ENCODE data around the gene TOP2A.

The TOP2A gene, protein sequence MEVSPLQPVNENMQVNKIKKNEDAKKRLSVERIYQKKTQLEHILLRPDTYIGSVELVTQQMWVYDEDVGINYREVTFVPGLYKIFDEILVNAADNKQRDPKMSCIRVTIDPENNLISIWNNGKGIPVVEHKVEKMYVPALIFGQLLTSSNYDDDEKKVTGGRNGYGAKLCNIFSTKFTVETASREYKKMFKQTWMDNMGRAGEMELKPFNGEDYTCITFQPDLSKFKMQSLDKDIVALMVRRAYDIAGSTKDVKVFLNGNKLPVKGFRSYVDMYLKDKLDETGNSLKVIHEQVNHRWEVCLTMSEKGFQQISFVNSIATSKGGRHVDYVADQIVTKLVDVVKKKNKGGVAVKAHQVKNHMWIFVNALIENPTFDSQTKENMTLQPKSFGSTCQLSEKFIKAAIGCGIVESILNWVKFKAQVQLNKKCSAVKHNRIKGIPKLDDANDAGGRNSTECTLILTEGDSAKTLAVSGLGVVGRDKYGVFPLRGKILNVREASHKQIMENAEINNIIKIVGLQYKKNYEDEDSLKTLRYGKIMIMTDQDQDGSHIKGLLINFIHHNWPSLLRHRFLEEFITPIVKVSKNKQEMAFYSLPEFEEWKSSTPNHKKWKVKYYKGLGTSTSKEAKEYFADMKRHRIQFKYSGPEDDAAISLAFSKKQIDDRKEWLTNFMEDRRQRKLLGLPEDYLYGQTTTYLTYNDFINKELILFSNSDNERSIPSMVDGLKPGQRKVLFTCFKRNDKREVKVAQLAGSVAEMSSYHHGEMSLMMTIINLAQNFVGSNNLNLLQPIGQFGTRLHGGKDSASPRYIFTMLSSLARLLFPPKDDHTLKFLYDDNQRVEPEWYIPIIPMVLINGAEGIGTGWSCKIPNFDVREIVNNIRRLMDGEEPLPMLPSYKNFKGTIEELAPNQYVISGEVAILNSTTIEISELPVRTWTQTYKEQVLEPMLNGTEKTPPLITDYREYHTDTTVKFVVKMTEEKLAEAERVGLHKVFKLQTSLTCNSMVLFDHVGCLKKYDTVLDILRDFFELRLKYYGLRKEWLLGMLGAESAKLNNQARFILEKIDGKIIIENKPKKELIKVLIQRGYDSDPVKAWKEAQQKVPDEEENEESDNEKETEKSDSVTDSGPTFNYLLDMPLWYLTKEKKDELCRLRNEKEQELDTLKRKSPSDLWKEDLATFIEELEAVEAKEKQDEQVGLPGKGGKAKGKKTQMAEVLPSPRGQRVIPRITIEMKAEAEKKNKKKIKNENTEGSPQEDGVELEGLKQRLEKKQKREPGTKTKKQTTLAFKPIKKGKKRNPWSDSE (N-terminal part only)
- 19.6 to 48.7 reads per million in 2 donors for total RNA-seq

DNA sequence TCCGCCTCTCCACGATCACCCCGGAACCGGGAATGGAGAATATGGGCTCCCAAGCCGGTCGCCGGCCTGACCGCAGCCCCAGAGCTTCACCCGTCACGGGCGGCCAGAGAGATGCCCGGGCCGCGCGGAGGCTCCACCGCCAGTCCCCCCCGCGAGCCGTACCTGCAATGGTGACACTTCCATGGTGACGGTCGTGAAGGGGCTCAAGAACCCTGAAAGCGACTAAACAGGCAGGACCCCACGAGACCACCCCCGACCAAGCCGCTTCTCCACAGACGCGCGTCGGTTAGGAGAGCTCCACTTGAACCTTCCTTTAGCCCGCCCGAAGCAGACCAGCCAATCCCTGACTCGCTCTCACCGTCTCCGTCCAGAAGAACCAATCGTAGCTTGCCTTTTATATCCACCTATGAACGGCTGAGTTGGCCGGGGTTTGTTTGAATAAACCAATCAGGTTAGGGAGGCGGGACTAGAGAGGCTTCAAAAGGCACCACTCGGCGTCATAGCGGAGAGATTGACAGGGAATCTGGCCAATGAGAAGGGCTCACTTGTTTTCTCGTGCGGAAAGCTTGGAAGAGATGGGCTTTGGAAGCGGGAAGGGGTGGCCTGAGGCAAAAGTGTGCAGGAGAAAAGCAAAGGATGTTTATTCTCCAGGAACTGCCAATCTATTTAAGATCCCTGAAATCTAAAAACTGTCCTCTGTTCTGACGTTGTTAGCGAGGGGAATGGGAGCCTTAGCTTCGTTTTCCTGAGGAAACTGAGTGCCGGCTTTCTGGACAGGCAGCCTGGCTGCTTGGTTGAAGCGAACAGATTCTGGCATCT is at the start of gene TOP2A:
Gene TOP2A, minus strand, starts transcription at position 288 of the 819 bp plus-strand sequence. Its CDS starts 105 bp downstream, at position 183.
- peak; percentile 67 to 99 (median 89) for DNase-seq

DNA sequence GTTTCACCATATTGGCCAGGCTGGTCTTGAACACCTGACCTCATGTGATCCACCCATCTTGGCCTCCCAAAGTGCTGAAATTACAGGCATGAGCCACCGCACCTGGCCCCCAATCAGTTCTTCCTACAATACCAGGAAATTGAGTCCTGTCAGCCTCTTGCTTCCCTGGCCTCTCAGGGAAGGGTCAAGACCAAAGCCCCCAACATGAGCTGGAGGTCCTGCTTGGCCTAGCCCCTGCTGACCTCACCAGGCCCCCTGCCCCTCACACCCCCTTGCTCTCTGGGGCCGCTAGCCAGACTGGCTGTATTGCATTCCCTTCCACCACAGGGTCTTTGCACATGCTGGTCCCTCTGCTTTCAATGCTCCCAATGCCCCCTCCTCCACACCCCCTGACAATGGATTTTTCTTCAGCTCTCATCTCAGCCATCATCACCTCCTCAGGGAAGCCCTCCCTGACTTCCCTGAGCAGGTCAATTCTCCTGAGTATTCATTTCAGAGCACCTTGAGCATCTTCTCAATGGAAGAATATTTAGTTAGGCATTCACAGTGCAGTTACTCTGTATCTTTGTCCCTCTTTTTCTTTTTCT is 49.7 kb upstream of the TOP2A start:
- DNase-seq, result no peak

DNA sequence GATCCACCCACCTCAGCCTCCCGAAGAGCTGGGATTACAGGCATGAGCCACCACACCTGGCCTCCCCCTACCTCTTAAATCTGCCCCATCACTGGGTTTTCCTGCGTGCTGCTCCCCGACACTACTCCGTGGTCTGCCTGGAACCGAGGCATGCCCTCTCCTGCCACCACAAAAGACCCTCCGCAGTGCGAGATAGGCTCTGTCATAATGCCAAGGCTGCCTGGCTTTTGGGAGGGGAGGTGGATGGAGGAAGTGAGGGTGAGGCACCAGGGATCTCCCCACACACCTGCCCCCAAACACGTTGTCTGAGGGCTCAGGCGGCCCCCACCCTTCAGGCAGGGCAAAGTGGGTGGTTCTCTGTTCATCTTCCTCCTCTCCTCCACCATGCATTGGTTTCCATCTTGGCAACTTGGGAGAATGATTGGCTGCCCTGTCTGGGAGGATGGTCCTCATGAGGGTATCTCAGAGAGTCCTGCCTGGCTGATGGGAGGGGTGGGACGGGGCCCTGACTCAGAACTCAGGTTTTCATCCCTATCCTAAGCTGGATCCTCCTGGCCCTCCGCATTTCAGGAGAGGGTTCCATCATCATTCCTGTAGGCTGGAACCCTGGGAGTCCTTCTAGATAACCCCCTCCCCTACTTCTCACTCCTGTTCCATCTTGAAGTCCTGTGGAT is 48.7 kb upstream of the TOP2A start:
- no peak for DNase-seq

DNA sequence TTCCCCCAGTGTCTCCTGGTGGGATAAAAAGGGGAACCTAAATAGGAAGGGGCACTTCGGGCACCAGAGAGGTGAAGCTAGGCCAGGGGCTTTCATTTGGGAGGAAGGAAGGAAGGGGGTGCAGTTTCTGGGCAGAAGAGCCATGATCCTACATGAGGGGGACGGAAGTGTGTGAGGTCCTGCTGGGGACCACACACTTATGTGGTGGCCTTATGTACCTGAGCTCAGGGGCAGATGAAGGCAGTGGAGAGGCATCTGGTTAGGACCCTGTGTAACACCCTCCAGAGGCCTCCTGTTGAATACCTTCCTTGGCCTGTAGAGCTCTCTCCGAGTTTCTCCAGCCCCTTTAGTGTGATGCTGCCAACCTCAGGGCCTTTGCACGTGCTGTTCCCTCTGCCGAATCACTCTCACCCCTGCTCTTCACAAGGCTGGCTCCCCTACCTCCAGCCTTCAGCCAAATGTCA is 46.7 kb upstream of the TOP2A start:
- DNase-seq, result no peak

DNA sequence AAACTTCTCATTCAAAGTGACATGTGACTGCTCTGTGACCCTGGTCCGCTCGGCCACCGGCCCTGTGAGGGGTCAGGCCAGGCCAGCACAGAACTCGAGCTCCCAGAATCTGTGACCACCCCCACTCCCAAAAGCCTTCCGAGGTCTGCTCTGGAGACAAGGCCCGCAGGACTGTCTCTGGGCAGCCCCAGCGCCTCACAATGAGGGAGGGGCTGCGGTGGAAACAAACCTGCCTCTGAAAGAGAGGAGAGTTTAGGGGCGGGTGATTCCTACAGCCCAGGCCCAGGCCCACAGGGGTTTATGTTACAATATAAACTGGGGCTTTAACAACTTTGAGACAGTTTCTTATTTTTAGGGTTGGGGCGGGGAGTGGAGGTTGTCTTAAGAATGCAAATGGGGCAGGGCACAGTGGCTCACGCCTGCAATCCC is 45.4 kb upstream of the TOP2A start:
- DNase-seq, result no peak

- no peak for DNase-seq
Observed at GRCh38 chr17:40462343-40463121, 44.8 kb upstream of the TOP2A start.

DNA sequence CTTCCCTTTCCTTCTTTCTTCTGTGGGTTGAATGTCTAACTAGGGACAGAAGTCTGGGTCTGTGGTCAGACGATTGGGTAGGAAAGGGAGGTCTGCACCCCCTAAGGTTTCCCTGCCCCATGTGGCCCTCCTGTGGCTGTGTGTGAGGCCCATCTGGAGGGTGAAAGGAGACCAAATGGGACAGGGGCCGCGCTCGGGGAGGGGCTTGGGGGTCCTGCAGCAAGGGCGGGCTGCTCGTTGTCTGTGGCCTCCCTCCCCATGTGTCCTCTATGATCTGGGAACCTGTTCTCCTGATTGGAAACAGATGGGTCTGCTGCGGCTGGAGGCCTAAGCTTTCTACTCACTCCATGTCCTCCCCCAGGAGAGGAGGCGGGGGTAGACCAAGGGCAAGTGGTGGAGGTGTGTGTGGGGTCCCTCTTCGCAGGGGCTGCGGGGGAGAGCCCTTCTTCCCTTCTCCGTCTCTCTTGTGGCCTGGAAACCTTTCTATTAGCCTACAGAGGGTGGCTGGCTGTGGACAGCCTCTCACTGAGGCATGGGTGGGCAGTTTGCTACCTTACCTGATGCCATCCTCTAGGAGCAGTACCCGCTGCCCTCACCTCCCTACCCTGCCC is 44.1 kb upstream of the TOP2A start:
- DNase-seq, result no peak

DNA sequence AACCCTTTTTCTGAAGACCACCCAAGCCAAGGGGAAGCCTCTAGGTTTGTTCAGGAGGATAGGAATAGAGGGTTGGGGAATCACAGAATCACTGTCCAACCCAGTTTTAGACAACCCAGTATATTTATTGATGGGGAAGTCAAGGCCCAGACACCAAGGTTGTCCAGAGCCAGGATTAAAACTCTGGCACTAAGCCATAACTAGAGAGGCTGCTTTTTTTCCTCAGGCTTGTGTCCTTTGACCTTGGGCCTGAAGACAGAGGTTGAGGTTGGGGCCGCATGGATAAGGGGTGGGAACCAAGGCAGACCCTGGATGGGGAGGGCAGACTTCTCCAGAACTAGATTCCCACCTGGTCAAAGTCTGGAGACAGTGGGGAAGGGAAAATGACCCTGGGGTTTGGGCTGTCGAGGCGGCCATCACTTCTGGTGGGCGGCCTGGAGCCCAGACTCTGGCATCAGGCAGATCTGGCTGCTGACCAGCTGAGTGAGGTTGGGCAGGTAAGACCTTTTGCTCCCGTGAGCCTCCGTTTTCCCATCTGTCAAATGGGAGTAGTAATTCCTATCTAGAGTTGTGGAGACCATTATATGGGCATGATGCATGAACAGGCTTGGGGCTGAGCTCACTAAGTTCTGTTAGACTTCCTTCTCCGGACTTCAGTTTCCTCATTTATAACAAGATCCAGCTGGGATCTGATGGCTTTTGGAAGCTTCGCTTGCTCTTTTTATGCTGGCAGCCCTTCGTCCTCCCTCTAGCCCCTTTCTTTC is 43.5 kb upstream of the TOP2A start:
- DNase-seq, result no peak

GRCh38 chr17:40460604-40460967 is 42.9 kb upstream of the TOP2A start:
- DNase-seq, result no peak

- no peak for DNase-seq
Observed at GRCh38 chr17:40459636-40460603, 42.2 kb upstream of the TOP2A start.

GRCh38 chr17:40458851-40459482 is 41.3 kb upstream of the TOP2A start:
- no peak for DNase-seq

DNA sequence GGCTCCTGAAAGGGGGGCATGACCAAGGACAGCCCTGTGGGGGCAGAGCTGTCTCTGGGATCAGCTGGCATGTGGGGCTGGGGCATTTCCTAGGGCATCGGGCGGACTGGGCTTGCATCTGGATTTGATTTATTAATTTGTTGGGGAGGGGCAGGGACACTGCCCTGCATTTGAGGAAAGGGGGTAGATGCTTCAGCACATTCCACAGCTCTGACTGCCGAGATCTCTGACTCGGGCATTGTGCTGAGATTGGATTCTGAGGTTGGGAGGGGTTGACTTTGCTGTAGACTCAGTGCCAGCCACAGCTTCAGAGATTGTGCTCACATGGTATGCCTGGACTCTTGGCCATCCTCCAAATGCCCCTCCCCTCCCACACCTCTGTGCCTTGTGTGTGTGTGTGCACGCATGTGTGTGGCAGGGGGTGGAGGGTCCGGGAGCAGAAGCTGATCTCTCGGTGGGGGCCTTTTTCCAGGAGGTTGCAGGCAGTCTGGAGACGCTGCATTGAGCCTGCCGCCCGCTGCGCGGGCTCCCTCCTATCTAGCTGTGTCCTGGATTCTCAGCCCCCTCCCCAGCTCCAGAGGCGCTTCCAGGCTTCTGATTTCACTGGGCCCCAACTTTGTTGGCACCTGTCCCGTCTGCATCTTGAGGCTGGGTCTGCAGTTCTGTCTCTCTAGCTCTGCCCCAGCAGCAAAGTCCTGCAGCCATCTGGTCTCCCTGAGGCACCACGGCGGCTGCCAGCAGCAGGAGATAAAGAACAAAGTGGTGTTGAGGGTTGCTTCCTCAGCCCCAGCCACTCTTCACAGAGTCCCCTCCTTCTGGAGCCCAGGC is 40.5 kb upstream of the TOP2A start:
- DNase-seq, result no peak

DNA sequence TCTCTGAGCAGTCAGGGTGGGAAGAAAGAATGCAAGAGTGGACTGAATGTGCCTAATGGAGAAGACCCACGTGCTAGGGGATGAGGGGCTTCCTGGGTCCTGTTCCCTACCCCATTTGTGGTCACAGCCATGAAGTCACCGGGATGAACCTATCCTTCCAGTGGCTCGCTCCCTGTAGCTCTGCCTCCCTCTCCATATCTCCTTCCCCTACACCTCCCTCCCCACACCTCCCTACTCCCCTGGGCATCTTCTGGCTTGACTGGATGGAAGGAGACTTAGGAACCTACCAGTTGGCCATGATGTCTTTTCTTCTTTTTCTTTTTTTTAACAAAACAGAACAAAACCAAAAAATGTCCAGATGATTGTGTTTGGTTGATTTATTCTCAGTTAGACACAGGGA is 39.7 kb upstream of the TOP2A start:
- DNase-seq, result no peak

- no peak for DNase-seq
Observed at GRCh38 chr17:40456396-40456951, 38.8 kb upstream of the TOP2A start.

DNA sequence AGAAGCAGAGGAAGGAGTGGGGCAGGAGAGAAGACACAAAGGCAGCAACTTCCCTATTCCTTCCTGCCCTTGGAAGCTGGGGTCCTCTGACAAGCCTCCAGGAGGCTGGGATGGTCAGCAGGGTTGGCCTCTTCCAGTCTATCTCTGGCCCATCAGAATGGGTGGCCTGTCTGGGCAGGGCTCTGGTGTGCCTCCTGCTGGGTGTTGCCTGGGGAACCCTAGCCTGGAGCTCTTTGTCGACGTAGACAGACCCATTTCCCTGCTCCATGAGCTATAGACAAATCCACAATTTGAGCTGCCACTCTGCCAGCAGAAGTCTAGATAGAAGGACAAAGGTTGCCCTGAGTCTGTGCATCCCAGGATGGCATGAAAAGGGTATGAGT is 36.9 kb upstream of the TOP2A start:
- no peak for DNase-seq
